Superior temporal gyrus (tissue), 1 donor: ENCODE data around the gene WARS2.
A peak's percentile ranks its signal among the peaks of the same experiment; 100 is the strongest.
"Not testable (repeated sequence)": the region's sequence is repeated elsewhere in the genome, so short reads cannot be mapped to it uniquely, and the experiment has no call there.

Source experiments
- DNase-seq: peaks from one replicate; pipeline ENCODE4 v3.0.0-alpha.2; 2016; ENCODE audit errors: extremely low spot score

The WARS2 gene

GRCh38 chr1:119139403-119139802, 1.1 kb downstream of the WARS2 start:
- no peak for DNase-seq

DNA sequence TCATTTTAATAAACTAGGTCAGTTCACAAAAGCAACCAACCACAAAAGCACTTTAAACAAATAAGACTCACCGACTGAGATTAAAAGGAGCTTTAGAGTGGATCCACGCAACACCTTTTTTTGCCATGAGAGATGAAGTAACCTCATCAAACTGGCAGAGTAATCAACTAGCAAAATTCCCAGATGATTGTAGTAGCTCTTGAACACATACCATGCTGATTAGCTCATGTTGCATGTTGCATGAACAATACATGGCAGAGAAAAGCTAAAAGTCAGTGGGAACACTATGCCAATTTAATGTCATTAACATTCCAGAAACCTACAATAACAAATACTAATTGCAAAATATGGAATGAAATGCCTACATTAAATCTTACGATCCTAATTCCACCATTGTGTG, 4.1 kb downstream of the WARS2 start:
- no peak for DNase-seq

DNA sequence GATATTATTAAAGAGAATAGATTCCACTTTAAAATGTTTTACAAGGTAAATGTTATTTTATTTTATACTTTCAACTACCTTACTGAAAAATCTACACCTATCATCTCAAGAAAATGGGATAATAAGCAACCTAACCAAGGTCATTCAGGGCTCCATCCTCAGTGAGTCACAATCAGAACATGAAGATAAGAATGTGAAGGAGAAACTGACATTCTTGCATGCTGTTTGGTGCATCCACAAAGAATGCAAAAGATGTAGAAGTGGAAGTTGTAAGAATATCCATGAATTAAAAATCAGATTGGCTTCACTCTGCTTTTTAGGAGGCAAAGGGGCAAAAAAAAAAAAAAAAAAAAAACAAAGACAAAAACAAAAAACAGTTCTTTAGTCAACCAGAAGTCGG, 6.5 kb downstream of the WARS2 start:
- no peak for DNase-seq

DNA sequence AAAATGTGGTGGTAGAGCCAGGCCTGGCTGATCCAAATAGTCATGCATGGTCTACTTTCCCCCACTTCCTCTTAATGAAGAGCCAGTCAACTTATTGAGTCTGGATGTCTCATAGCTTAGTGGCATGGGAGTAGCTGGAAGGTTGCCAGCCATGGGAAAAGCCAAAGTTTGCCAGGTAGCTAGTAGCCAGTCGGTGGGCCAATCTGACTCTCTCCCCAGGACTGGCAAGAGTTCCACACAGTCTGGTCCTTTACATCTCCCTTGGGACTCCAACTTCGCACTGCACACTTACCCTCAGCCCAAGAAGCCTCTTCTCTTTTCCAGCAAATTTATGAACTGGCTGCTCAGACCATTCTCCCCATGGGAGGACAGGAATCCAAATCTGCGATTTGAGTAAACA, 8.3 kb downstream of the WARS2 start:
- no peak for DNase-seq

- no peak for DNase-seq
These were observed 14.6 kb downstream of the WARS2 start for GRCh38 chr1:119125874-119126273.

- DNase-seq = no peak
These were observed 15.7 kb downstream of the WARS2 start for GRCh38 chr1:119124764-119125163.

- DNase-seq = not testable (repeated sequence)
These were observed 18.6 kb downstream of the WARS2 start for GRCh38 chr1:119121872-119122271.

DNA sequence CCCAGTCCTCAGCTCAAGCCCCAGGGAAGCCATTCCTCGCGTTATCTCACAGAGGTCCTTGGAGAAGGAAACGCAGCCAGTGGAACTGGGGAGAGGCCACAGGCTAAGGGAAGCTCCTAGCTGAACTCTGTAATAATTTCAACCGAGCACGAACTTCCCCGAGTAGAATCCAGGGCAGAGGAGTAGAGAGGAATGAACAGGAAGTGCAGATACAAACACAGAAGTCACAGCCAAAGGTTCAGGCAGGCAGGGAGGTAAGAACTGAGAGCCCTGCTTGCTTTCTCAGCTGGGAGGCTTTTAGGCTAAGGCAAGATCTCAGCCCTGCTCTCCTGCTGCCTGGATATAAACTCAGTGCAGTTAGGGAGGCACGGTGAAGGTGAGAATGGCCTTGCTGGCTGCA, 23.7 kb downstream of the WARS2 start:
- no peak for DNase-seq

DNA sequence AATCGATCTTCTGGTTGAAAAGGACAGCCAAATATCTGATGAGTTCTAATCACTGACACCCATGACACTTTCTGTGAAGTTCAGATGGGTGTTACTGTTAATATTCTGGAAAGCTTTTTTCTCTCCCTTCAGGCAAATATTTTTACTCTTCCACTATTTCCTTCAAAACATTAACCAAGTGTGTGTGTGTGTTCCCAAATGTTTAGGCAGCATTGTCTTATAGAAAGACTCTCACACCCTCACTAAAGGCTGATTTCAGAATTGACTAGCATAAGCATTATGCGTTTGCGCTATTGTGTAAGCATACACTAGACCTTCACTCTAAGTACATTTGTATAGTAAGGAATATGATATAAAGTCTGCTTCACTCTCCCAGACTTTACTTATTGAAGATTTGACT, 24.7 kb downstream of the WARS2 start:
- no peak for DNase-seq

GRCh38 chr1:119115311-119115710, 25.1 kb downstream of the WARS2 start:
- no peak for DNase-seq

GRCh38 chr1:119114786-119115185, 25.7 kb downstream of the WARS2 start:
- DNase-seq = peak; percentile 26

DNA sequence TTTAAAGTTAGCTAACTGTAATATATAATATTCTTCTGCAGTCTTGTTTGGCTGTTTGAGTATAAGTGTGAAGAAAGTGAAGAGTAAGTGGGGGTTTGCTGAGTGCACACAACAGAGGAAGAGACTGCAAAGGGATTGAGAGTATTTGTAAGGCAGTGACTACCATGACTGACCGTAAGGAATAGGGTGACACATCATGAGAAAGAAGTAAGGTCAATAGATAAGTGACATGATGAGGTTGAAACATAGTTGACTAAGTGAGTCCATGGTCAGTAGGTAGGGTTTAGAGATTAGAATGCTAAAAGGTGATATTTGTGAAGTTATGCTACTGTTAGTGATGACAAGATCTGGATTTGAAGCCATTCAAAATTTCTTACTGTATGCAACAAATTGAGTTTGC, 27.7 kb downstream of the WARS2 start:
- DNase-seq = no peak

DNA sequence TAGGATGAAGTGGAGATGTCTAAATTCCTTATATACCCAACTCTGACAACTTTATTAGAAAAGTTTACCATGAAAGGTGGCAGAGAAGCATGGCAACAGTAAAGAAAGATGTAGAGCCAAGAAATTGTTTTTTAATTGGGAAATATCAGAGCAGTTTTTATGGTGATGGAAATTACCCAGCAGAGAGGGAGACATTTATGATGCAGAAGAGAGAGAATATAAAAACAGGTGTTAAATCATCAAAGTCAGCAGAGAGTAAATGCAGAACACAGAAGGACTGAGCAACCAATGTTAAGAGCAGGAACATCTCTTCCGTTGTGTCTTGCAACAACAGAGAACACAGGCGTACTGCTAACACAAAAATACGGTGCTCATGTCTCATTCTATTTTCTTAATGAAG, 28.2 kb downstream of the WARS2 start:
- DNase-seq = no peak

GRCh38 chr1:119108988-119109387, 31.5 kb downstream of the WARS2 start:
- DNase-seq = no peak

DNA sequence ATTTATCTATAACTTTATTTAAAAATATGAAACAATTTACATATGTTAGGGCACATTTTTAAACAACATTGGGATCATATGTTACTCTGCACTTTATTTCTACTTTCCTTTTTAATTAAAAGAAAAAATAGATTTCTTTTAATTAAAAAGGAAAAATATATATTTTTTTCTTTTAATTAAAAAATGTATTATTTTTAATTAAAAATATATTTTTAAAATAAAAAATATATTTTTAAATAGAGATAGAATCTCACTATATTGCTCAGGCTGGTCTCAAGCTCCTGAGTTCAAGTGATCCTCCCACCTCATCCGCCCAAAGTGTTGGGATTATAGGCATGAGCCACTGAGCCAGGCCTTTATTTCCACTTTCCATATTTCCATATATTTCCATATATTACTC, 36.7 kb downstream of the WARS2 start:
- DNase-seq = no peak

DNA sequence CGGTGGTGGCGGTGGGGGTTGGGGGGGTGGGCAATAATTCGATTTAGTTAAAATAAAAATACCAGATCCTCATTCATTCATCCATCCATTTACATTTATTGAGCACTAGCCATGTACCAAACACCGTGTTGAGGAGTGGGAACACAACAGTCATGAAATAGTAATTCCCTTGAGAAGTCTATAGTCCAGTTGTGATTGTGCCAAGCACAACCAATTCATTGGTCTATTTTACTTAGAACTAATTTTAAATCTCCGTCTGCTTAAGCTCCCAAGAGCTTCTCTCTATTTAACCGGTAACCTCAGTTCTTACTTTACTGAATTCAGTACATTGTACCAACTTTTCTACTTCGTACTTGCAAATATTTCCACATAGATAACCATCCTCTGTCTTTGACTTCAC, 38.4 kb downstream of the WARS2 start:
- DNase-seq = no peak

DNA sequence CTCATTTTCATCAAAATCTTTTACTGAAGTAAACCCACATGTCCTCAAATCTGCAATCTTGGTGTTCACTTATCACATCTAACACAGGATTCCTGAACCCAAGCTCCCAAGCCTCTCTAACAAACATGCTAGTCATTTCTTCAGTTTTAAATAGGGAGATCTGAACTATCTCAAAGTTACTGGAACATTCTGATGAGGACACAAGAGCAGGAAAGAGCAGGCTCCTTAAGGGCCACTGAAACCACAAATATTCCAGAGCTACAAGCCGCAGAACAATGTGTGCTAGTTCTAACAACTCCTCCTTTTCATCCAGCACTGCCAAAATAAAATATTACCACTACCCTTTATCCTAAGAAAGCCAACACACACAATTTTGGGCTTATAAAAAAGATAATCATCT, 38.9 kb downstream of the WARS2 start:
- no peak for DNase-seq

- DNase-seq = no peak
These were observed 40.7 kb downstream of the WARS2 start for GRCh38 chr1:119099775-119100174.

DNA sequence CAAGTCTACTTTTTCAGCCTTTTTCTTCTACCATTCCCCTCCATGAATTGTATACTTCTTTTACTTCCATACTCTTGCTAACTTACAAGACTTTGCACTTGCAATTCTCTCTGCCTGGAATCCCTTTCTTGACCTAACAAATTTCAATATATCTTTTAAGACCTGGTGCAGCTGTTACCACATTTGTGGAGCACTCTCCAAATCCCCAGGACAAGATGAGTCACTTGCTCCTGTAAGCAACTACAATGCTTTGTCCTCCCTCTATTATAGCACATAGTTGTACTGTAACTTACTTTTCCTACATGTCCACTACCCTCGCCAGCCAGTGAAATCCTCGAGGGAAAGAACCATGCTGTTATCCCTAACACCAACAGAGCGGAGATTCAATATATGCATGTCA, 43.1 kb downstream of the WARS2 start:
- no peak for DNase-seq

DNA sequence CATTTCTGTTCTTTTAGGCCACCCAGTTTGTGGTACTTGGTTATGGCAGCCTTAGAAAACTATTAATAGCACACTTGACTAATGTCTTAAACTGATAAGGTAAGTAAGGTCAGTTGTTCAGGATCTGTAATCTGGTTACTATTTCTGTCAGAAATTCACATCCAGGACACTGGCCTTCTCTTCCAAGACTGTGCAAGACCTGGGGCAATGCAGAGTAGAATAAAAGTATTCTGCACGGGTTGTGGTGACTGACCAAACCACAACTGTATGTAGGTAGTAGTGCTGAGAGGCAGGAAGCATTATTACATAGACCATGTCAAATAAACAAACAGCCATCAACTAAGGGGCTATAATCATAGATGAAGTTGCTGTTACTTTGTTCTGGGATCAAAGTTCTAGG, 46.7 kb downstream of the WARS2 start:
- DNase-seq = no peak

DNA sequence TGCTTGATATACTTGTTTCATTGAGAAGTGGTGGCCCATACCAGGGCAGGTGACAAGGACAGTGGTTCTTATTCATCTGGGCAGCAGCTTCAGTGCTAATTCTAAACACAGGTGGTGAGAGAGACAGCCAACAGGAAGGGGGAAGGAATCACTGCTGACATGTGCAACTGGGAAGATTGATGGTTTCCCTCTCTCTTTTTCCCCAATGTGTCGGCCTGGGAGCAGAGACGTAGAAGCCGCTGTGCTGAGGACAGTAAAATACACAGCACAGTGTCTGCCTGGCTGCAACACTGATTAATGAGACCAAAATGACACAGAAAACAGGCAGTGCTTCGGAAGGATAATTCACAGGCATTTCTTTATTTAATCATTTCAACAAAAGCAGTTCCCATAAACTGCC, 48.8 kb downstream of the WARS2 start:
- no peak for DNase-seq

DNA sequence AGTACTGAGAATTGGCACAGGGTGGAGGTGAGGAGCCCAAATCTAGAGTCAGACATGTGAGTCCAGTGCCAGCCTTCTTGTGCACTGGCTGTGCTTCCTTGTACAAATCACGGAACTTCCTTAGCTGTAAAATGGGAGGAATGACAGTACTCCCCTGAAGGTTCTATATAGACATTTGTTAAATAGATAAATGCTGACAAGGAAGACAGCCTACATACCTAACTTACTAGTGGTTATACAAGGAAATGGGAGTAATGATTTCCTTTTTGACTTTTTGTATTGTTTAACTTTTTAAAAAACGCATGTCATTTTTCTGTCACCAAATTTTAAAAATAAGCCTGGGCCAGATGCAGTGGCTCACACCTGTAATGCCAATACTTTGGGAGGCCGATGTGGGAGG, 50.2 kb downstream of the WARS2 start:
- no peak for DNase-seq

GRCh38 chr1:119086830-119087229, 53.6 kb downstream of the WARS2 start:
- no peak for DNase-seq

- DNase-seq = no peak
These were observed 55.7 kb downstream of the WARS2 start for GRCh38 chr1:119084798-119085197.

DNA sequence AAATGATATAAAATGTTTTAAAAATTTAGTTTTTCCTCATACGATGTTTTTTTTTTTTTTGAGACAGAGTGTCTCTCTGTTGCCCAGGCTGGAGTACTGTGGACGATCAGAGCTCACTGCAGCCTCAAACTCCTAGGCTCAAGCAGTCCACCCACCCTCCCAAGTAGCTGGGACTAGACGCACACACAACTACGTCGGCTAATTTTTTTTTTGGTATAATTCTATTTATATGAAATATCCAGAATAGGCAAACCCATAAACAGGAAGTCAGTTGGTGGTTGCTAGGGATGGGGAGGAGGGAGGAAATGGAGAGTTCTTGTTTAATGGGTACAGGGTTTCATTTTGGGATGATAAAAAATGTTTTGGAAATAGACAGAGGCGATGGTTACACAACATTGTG, 56.5 kb downstream of the WARS2 start:
- no peak for DNase-seq
